SJSA1 (cell line): ENCODE measurements around the gene YY1AP1. TPM values are rescaled to one million over a fixed set of nuclear protein-coding genes. Genes with fewer than 3 reads are reported as not detected.
"Not testable (repeated sequence)": the region's sequence is repeated elsewhere in the genome, so short reads cannot be mapped to it uniquely, and the experiment has no call there.

Experiments used
- DNase-seq, 2 experiments: peaks; one replicate each; pipeline ENCODE4 v3.0.0-alpha.2; 2015 to 2020; ENCODE audit warnings: low spot score in 2 of 2, low read depth in 1 of 2
- H3K27ac ChIP-seq: fragments of 250-450 bp; sonication (Bioruptor Pico); 2 replicates; pipeline ENCODE4 v1.5.1; 2020; ENCODE audit warnings: mild to moderate bottlenecking, moderate library complexity
- H3K27me3 ChIP-seq: fragments of 250-450 bp; sonication (Bioruptor Pico); replicated peaks from 2 replicates; pipeline ENCODE4 v1.5.1; 2020; ENCODE audit warnings: mild to moderate bottlenecking, moderate library complexity
- H3K36me3 ChIP-seq: fragments of 250-450 bp; sonication (Bioruptor Pico); 2 replicates; pipeline ENCODE4 v1.5.1; 2020; ENCODE audit warnings: mild to moderate bottlenecking
- H3K4me1 ChIP-seq: fragments of 250-450 bp; sonication (Bioruptor Pico); replicated peaks from 2 replicates; pipeline ENCODE4 v1.6.1; 2021; ENCODE audit warnings: mild to moderate bottlenecking
- H3K4me3 ChIP-seq: fragments of 250-450 bp; sonication (Bioruptor Pico); 2 replicates; pipeline ENCODE4 v1.5.1; 2020; ENCODE audit warnings: mild to moderate bottlenecking
- H3K9me3 ChIP-seq: fragments of 250-450 bp; sonication (Bioruptor Pico); replicated peaks from 2 replicates; pipeline ENCODE4 v1.5.1; 2020; ENCODE audit warnings: mild to moderate bottlenecking
- total RNA-seq: library from RNA; depleted of rRNA; stranded (reverse); fragments of >200 nt; shearing (Covaris generic); gene quantifications from 2 replicates; pipeline ENCODE4 v1.2.3, GENCODE V29; 2014

YY1AP1 gene
- total RNA-seq, 1 experiment from 2014 or later: 48.9 TPM

- H3K27ac ChIP-seq: peak overlapping the region; percentile 55
- no peak overlapping the region; the same call in 1 of the 2 replicates for H3K4me3 ChIP-seq
- DNase-seq: peak; percentile 81 to 83
- H3K27me3 ChIP-seq: no peaks in the 10 kb centered on the region
- H3K4me1 ChIP-seq: peaks cover 25% of the 10 kb centered on the region
- peaks cover 14% of the 10 kb centered on the region for H3K36me3 ChIP-seq
- peaks cover 8% of the 10 kb centered on the region for H3K9me3 ChIP-seq
These were observed 40.1 kb downstream of the YY1AP1 start for GRCh38 chr1:155648207-155649147.

DNA sequence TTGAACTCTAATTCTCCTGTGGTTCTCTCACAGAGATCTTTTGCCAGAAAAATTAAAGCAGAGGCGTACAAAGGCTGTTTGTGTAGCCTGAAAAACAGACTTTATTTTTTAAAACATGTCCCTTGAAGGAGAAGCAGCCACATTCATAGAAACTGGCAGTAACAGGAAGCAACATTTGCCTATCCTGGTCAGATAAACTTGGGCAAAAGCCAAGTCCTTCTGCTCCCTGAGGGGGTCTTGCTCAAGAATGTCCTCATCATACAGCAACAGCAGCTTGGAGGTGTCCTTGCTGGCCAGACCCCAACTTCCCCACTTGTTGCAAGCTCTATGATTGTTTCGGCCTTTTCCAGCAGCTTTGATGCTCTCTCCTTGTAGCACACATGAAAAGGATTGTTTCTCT lies 42.3 kb downstream of the YY1AP1 start:
- no peak for DNase-seq
- H3K27ac ChIP-seq: no peak overlapping the region
- peaks cover 12% of the 10 kb centered on the region for H3K4me1 ChIP-seq
- H3K27me3 ChIP-seq: no peaks in the 10 kb centered on the region
- no peak overlapping the region for H3K4me3 ChIP-seq
- H3K36me3 ChIP-seq: peaks cover 30% of the 10 kb centered on the region
- H3K9me3 ChIP-seq: peaks cover 25% of the 10 kb centered on the region

DNA sequence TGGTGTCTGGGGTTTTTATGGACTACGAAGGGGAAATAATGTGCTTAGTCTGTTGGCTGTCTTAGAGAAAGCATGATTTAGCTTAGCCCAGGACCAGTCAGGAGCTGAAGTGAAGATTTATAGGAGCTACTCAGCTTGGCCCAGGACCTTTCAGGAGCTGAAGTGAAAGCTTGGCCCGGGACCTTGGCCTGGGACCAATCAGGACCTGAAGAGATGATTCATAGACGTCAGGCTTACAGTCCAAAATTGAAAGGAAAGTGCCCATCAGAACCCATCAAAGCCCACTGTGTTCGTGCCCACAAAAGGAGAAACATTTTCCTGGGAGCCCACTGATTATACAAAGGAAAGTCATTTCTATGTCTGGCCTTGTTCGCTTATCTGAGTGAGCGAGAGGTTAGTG lies 42.9 kb downstream of the YY1AP1 start:
- Histone ChIP-seq H3K4me3 (no peak overlapping the region), H3K27ac (no peak overlapping the region), H3K27me3 (no peaks in the 10 kb centered on the region), H3K9me3 (peaks cover 28% of the 10 kb centered on the region), H3K4me1 (peaks cover 8% of the 10 kb centered on the region), H3K36me3 (peaks cover 31% of the 10 kb centered on the region)
- DNase-seq: no peak

GRCh38 chr1:155645034-155645598 lies 43.5 kb downstream of the YY1AP1 start:
- Histone ChIP-seq H3K36me3 (peaks cover 31% of the 10 kb centered on the region), H3K27me3 (no peaks in the 10 kb centered on the region), H3K27ac (no peak overlapping the region), H3K4me1 (peaks cover 6% of the 10 kb centered on the region), H3K9me3 (peaks cover 28% of the 10 kb centered on the region), H3K4me3 (no peak overlapping the region)
- DNase-seq: no peak

DNA sequence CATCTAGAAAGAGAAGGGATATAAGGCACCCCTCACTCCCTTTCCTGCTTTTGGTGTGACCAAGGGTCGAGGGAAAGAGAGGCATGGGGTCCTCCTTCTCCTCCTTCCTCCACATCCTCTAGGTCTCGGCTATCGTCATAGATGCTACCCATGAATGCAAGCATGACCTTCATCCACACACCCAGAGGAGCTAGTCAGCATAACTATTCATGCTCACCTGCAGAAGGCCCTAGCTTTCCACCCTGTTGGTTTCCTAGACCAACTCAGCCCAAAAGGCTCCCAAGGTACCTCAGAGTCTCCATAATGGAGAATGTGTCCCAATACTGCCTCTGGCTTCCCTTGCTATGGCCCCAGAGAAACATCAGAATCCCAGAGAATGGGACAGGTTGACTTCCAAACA lies 45.3 kb downstream of the YY1AP1 start:
- Histone ChIP-seq H3K4me3 (no peak overlapping the region), H3K36me3 (peaks cover 31% of the 10 kb centered on the region), H3K27ac (no peak overlapping the region), H3K27me3 (no peaks in the 10 kb centered on the region), H3K9me3 (peaks cover 28% of the 10 kb centered on the region), H3K4me1 (peaks cover 2% of the 10 kb centered on the region)
- DNase-seq: no peak

DNA sequence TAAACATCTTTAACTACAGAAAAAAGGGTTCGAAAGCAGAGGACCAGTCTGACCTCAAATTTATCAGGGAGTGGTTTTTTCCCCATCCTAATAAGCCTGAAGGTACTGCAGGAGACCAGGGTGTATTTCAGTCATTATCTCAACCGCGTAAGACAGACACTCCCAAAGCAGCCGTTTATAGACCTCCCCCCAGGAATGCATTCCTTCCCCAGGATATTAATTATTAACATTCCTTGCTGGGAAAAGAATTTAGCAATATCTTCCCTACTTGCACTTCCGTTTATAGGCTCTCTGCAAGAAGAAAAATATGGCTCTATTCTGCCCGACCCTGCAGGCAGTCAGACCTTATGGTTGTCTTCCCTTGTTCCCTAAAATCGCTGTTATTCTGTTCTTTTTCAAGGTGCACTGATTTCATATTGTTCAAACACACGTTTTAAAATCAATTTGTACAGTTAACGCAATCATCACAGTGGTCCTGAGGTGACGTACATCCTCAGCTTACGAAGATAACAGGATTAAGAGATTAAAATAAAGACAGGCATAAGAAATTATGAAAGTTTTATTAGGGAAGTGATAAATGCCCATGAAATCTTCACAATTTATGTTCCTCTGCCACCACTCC lies 45.9 kb downstream of the YY1AP1 start:
- not testable (repeated sequence) for H3K27ac ChIP-seq, DNase-seq, H3K4me1 ChIP-seq, H3K4me3 ChIP-seq, H3K27me3 ChIP-seq
- Histone ChIP-seq H3K9me3 (peaks cover 28% of the 10 kb centered on the region), H3K36me3 (peaks cover 31% of the 10 kb centered on the region)

GRCh38 chr1:155640367-155640766 lies 48.2 kb downstream of the YY1AP1 start:
- Histone ChIP-seq H3K36me3 (peaks cover 31% of the 10 kb centered on the region), H3K27me3 (no peaks in the 10 kb centered on the region), H3K4me1 (no peaks in the 10 kb centered on the region; the same call in 1 of the 2 replicates), H3K9me3 (peaks cover 28% of the 10 kb centered on the region), H3K27ac (no peak overlapping the region), H3K4me3 (no peak overlapping the region)
- DNase-seq: no peak

- no peak for DNase-seq
- H3K36me3 ChIP-seq: peaks cover 4% of the 10 kb centered on the region; the same call in 1 of the 2 replicates
- no peak overlapping the region for H3K4me3 ChIP-seq
- no peaks in the 10 kb centered on the region; the same call in 1 of the 2 replicates for H3K4me1 ChIP-seq
- H3K9me3 ChIP-seq: peaks cover 6% of the 10 kb centered on the region; the same call in 1 of the 2 replicates
- H3K27me3 ChIP-seq: no peaks in the 10 kb centered on the region
- H3K27ac ChIP-seq: no peak overlapping the region
These were observed 52.0 kb downstream of the YY1AP1 start for GRCh38 chr1:155636397-155637153.

- not testable (repeated sequence) for H3K4me1 ChIP-seq, H3K9me3 ChIP-seq, H3K27me3 ChIP-seq, H3K4me3 ChIP-seq, H3K27ac ChIP-seq, DNase-seq, H3K36me3 ChIP-seq
These were observed 62.1 kb downstream of the YY1AP1 start for GRCh38 chr1:155626428-155626827.

DNA sequence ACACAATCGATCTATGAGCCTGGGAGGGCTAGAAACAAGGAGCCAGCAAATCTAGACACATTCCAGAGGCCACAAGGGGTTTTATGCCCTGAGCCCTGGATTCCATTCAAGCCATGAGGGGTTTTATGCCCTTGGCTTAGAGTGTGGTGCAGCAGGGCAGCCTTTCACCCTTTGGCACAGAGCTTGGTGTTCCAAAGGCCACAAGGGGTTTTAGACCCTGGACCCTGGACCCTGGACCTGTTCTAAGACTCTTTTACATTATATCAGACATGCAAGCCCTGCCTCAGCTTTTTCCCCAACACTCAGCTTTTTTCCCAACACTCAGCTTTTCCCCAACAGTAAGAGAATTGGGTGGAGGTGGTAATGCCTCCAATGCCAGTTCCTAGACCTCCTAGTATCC lies 65.2 kb downstream of the YY1AP1 start:
- Histone ChIP-seq H3K36me3 (no peaks in the 10 kb centered on the region), H3K4me3 (no peak overlapping the region), H3K27ac (no peak overlapping the region), H3K27me3 (no peaks in the 10 kb centered on the region), H3K4me1 (no peaks in the 10 kb centered on the region), H3K9me3 (0 out of 2 replicates have a peak, but pooled peaks cover 4% of the 10 kb centered on the region)
- no peak for DNase-seq

DNA sequence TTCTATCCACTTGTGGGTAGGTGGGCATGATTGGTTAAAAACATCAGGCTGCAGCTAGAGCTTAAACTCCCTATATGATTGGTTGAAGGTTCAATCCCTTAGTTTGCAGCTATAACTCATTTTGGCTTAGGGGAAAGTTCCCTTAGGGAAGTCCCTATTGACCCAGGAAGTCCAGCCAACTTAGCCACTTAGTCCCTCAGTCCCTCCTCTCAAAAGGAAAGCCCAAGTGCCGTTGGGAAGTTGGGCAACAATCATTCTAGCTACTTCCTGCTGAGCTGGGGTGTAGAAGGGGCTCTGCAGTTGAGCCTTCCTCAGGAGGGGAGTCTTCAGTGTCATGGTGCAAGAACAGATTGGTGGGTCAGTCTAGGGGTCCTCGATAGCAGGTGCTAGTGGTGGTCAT lies 66.4 kb downstream of the YY1AP1 start:
- Histone ChIP-seq H3K4me3 (no peak overlapping the region), H3K36me3 (no peaks in the 10 kb centered on the region), H3K9me3 (0 out of 2 replicates have a peak, but pooled peaks cover 4% of the 10 kb centered on the region), H3K4me1 (no peaks in the 10 kb centered on the region), H3K27me3 (no peaks in the 10 kb centered on the region), H3K27ac (no peak overlapping the region)
- no peak for DNase-seq

DNA sequence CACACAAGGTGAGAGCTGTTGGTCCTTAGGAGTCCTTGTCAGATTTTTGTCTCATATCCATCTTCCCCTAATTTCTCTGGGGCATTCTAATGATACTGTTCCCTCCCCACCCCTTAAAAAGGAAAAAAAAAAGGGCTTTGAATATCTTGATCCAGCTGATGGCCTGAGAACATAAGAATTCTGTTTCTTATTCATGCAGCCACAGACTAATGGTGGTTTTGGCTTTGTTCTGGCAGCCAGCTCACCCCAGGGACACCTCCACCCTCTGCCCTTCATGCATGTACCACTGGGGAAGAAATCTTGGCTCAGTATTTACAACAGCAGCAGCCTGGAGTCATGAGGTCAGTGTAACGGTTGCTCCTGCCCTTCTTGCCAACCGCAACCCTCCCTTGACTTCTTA lies 75.3 kb downstream of the YY1AP1 start:
- not testable (repeated sequence) for H3K4me3 ChIP-seq, DNase-seq, H3K27me3 ChIP-seq, H3K4me1 ChIP-seq, H3K27ac ChIP-seq, H3K9me3 ChIP-seq
- peaks cover 12% of the 10 kb centered on the region for H3K36me3 ChIP-seq

GRCh38 chr1:155610257-155610647 lies 78.3 kb downstream of the YY1AP1 start:
- not testable (repeated sequence) for H3K9me3 ChIP-seq, DNase-seq, H3K27me3 ChIP-seq, H3K4me1 ChIP-seq, H3K27ac ChIP-seq
- peak overlapping the region; percentile 43 for H3K4me3 ChIP-seq
- peaks cover 12% of the 10 kb centered on the region for H3K36me3 ChIP-seq
